Stimulated activated CD4-positive, alpha-beta T cell treated with anti-CD3 and anti-CD28 coated beads, Interleukin-15, amount 100 ng/mL, for 24 hours (primary cell): ENCODE results near the gene HRH4.

Experiments
- DNase-seq: peaks from one replicate; pipeline ENCODE4 v3.0.0-alpha.2; 2020

Gene HRH4

DNA sequence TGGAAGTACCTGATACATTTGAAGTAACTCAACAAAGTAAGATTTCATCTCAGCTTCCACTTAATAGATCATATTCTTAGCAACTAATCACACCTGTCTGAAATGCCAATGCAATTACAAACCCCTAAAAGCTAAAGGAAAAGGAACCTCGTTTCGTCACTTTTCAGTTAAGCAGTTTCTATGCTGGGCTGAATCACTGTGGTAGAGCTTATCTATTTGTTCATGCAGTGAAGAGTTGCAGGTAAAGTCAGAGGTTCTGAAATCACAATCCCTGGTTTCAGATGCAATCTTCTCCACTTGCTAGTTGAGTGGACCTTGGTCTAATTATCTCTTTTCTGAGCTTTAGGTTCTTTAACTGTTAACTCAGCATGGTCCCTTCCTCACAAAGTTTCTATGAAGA lies 6.3 kb downstream of the HRH4 start:
- no peak for DNase-seq

- no peak for DNase-seq
These were observed 9.7 kb downstream of the HRH4 start for GRCh38 chr18:24470022-24470618.

DNA sequence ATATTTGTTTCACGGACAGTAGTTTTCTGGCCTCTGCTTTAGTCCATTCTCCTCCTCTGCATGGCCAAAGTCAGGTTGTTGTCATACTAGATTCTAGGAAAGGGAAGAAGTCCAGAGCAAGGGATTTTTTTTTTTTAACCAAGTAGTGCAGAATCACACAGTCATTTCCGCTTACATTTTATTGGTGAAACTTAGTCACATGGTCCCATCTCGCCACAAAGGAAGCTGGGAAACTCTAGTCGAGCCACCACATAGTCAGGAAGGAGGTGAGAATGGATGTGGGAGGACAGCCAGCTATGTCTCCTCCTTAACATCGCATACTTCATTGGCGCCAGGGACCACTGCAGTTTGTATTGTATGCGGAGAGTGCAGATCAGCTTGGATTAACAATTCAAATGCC lies 10.4 kb downstream of the HRH4 start:
- DNase-seq: no peak

DNA sequence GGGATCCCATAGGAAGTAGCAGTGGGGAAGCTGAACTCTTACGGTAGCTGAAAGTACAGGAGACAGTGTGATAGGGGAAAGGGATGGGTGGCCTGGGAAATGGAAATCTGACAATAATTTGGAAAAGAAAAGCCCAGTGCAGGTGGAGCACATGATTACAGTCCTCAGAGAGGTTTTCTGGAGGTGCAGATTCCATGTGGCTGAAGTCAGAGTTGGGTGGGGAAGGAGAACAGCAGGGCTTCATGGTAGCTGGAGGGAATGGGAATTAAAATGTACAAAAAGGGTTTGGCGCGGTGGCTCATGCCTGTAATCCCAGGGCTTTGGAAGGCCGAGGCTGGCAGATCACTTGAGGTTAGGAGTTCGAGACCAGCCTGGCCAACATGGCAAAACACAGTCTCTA lies 12.2 kb downstream of the HRH4 start:
- no peak for DNase-seq

DNA sequence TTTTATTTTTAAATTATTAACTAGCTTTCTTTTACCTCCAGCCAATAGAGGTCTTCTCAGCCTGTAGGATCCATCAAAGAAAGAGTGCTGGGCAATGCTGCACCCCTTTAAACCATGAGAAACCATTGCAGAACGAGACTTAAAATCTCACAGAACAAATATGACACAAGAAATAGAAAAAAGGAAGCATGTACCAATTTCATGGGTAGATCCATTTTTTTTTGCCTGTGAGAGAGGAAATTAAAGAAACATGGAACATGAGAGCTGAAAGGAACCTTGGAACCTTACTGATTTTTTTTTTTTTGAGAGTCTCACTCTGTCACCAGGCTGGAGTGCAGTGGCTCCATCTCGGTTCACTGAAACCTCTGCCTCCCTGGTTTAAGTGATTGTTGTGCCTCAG lies 14.0 kb downstream of the HRH4 start:
- DNase-seq: no peak

- peak; percentile 15 for DNase-seq
These were observed 15.6 kb downstream of the HRH4 start for GRCh38 chr18:24475926-24476589.

GRCh38 chr18:24479371-24479770 lies 18.9 kb downstream of the HRH4 start:
- DNase-seq: no peak

DNA sequence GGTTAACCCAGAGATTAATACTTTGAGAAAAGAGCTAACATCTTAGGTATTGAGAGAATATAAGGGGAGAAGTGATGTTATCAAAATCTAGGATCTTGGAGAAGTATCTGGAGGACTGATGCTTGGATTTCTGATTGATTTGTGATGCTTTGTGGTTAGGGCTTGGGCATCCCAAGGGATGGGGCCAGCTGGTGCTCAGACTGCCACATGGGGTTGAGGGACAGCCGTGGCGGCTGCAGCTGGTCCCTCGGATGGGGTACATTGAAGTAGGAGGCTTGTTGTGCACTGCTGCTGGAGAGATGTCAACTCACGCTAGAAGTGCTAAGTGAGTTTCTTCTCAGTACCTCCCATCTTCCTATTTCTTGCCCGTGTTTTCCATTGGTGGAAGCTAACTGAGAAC lies 22.4 kb downstream of the HRH4 start:
- DNase-seq: no peak

GRCh38 chr18:24485681-24486080 lies 25.2 kb downstream of the HRH4 start:
- no peak for DNase-seq

- DNase-seq: no peak
These were observed 26.2 kb downstream of the HRH4 start for GRCh38 chr18:24486684-24487083.

DNA sequence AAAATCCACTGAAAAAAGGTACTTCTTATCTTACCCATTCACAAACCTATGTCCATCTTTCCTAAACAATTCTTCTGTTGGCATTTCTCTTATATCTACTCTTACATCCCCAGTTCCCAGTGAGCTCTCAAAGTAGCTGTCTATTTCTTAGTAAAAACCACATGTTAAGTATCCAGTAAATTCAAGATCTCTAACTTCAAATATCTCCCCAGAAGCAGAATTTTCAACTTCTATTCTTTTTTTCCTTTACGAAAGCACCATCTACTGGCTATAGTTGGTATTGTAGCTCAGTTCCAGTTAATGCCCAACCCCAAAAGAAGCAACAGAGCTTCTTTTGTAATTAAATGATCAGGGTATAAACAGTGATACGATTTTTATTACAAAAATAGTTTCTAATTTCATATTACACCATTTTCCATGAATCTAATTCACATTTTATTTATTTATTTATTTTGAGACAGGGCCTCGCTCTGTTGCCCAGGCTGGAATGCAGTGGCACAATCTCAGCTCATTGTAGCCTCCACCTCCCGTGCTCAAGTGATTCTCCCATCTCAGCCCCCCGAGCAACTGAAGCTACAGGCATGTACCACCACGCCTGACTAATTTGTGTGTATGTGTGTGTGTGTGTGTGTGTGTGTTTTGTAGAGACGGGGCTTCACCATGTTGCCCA lies 28.5 kb downstream of the HRH4 start:
- no peak for DNase-seq

- DNase-seq: no peak
These were observed 30.1 kb downstream of the HRH4 start for GRCh38 chr18:24490539-24490938.

- peak; percentile 5 for DNase-seq
These were observed 31.7 kb downstream of the HRH4 start for GRCh38 chr18:24491927-24492834.

DNA sequence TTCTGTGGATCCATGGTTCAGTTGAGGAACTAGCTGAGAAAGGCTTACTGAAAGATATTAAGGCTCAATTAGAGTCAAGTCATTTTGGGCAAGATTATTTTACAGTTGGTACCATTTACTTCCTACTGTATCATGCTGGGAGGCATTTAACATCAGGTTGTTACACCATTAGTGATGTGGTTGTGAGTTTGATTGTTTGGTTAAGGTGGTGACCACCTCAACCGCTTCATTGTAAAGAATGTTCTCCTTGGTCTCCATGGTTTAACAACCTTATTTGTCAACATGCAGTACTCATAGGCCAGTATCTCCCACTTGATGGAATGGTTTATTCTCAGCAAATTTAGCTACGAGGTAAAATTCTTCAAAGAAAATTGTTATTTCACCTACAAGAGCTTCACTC lies 34.1 kb downstream of the HRH4 start:
- no peak for DNase-seq

DNA sequence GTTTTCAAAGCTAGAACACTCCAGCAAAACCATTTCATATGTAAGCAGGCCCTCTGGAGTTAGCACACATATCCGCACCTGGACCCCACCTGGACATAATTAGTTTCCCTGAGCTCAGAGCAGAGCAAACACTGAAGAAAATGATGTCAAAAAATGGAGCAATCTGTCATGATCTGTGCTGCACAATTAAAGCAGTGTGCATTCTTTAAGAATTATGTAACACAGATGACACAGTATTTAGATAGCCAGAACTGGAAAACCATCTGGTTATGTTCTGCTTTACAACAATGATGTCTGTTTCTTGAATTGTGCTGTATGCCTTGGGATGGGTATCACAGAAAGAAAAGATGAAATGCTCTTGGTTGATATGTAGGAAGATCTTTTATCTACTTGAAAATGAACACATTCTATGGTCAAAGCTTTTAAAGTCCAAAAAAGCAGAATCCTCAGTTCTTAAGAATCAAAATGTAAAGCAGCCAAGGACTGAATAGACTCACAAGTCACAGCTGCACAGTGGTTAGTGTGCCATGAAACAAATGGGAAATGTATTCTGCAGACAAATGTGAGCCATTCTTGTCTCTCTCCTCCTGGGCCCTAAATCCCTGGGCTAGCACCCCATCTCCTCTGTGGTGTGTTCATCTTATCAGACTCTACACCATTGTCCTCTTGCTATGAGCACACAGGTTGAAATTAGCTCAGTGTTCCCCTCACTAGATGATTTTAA lies 36.8 kb downstream of the HRH4 start:
- DNase-seq: no peak

DNA sequence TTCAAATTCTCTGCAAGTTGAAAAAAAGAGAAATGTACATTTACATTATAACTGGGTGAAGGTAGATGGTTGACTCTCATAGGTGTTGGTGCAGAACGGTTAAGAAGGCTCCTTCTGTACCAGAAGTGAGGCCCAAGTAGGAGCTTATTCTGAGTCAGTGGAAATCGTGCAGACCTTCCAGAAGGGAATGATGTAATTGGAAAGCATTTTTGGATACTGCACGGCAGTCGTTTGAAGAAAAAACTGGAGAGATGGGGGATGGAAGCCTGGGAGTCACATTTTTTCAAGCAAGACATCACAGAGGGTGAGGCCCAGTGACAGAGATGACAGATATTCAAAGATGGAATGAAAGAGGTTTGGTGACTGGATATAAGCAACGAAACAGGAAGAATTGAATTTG lies 39.4 kb downstream of the HRH4 start:
- no peak for DNase-seq

DNA sequence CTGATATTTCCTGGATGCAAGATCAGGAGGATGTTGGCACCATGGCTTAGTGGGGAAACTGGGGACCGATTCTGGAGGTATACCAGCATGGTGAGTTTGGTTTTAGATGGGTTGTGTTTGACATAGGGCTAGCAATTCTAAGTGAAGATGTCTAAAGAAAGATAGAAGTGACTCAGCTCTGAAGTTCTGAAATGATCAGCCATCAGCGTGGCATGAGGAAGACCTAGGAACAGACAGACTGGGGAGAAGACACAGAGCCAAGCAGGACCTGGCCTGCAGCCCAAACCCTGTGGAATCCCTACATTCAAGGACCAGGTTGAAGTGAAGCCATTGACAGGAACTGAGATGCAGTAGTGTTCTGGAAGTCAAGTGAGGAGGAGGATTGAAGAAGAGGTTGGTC lies 39.8 kb downstream of the HRH4 start:
- no peak for DNase-seq

GRCh38 chr18:24500766-24501165 lies 40.3 kb downstream of the HRH4 start:
- no peak for DNase-seq

DNA sequence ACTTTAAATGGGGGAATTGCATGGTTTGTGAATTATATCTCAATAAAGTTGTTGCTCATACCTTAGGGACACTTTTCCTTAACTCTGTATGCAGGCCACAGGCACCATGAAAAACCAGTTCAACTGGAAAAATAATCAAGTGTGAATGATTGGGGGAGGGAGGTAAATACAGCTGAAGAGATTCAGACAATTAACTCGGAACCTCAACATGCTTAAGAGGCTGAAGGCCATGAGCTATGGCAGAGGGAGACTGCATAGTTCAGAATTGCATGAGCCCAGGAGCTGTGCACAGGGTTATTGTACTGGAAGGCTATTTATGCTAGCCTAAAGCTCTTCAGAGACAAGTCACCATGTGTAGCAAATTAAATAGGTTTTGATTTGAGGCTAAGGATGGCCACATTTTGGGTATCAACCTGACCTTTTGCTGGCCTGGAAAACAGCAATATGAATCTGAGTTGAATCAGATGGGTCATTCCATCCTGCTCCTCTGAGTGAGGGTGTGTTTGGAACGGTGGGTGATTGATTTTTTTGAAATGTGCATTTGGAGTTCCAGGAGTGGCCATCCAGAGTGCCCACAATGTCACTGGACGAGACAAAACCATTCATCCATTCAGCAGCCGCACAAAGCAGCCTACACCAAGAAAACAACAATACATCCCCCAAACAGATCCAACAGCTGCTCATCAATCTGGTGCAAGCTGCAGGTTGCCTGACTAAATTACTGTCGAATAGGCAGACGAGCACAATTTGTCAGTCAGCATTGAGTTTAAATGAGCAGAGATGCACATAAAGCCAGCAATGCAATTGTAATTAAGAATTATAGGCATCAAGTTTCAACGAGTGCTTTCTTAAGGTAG lies 42.5 kb downstream of the HRH4 start:
- DNase-seq: no peak

- no peak for DNase-seq
These were observed 44.0 kb downstream of the HRH4 start for GRCh38 chr18:24504401-24504800.

- DNase-seq: no peak
These were observed 45.7 kb downstream of the HRH4 start for GRCh38 chr18:24506175-24506574.

DNA sequence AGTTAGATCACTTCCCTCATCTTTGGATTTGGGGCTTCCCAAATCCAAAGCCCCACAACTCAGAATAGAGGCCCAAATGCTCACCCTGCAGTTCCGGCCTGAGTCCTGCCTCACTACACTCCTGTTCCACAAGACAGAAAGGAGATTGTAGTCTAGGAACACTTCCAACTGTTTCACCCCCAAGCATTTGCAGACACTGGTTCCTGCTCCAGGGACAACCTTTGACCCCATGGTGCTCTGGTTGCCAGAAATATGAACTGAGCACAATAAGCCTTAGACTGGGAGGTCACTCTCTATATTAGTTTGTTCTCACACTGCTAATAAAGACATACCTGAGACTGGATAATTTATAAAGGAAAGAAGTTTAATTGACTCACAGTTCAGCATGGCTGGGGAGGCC lies 49.0 kb downstream of the HRH4 start:
- no peak for DNase-seq
